HG03521 (cell line): ENCODE data around the gene HSPG2.

Experiments used
- ATAC-seq: cut with Tn5 transposase; IDR thresholded peaks from one replicate; pipeline ENCODE4 v1.9.1; 2021; ENCODE audit warnings: mild to moderate bottlenecking, moderate library complexity; ENCODE audit not compliant: unreplicated experiment

Gene HSPG2

DNA sequence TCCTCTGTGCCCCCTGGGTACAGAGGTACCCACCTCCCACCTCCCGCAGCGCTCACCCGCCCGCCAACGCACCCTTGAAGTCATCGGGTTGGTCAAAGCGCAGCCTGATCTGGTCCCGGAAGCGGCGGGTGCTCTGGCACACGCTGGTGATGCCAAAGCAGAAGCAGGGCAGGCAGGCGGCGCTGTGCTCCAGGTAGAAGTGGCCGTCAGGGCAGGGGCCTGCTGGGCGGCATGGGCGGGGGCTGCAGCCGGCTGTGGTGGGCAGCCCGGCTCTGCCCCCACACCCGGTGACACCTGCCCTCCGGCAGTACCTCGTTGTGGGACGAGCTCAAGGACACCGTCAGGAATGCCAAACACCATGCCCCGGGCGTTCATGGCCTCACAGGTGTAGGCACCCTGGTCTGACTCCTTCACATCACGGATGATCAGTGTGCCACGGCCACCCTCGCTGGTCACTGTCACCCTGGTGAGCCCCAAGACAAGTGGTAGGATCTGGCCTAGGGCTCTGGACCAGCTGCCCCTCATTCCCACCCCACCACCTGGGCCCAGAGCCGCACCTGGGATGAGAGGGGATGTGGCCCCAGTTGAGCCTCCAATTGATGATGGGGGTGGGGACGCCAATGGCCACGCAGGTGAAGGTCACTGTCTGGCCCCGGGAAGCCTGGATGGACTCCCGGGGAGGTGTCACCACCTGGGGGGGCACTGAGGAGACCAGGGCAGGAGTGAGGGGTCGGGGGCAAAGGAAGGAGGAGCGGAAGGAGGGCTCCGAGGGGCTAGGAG, 52.5 kb downstream of the HSPG2 start:
- ATAC-seq = no peak

GRCh38 chr1:21882721-21883415, 54.2 kb downstream of the HSPG2 start:
- no peak for ATAC-seq

DNA sequence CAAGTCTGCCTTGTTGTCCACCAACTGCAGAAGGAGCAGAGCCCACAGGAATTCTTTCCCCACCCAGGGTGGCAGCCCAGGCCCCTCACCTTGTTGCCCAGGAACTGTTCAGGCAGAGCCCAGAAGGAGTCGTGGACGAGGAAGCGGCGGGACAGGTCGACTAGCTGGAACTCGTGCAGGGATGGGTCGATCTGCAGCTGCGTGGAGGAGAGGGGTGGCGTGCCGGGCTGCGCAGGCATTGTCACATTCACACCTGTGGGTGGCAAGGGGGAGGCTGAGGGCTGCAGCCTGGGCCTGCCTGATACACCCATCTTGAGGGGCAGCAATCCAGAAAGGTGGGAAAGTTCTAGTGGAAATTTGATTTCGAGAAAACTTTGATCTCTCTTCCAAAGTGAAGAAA, 55.9 kb downstream of the HSPG2 start:
- no peak for ATAC-seq

DNA sequence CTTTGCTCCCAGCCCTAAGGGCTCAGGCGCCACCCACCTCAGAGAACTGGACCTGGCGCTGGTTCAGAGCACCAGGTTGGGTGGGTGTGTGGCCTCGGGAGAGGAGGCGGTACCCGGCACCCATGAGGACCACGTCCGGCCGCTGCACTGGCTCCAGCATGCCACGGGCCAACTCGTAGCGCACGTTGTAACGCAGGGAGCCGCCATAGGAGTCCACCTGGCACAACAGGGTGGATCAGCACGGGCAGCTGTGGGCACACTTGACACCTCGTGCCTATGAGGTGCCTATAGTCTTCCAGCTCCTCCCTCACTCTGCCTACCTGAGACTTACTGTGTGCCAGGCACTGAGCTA, 56.5 kb downstream of the HSPG2 start:
- ATAC-seq = no peak

DNA sequence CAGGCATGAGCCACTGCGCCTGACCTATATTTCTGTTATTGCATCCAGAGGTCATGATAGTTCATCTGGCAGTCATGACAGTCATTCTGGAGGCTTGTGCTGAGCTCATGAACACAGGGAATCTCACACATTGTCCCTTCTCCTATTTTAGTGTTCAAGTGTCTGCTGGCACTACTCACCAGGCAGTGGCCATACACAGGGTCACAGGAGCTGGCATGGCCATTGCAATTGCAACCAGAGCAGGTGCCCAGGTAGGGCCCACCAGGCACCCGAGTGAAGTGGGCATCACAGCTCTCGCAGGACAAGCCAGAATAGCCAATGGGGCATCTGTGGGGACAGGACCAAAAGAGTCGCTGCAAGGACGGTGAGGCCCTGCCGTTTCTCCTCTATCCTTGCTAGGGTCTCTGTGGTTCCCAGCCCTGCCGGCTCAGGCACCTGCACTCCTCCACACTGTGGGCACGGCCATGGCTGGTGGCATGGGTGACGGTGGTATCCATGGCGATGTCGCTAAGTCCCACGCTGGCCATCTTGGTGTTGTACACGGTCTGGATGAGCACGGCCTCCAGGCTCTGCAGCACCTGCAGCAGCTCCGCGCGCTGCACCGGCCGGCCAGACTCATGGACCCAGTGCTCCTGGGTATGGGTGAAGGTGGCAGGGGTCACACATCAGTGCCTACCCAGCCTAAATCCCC, 57.0 kb downstream of the HSPG2 start:
- ATAC-seq = no peak

GRCh38 chr1:21878840-21879478, 58.2 kb downstream of the HSPG2 start:
- no peak for ATAC-seq

GRCh38 chr1:21878009-21878773, 58.9 kb downstream of the HSPG2 start:
- no peak for ATAC-seq

DNA sequence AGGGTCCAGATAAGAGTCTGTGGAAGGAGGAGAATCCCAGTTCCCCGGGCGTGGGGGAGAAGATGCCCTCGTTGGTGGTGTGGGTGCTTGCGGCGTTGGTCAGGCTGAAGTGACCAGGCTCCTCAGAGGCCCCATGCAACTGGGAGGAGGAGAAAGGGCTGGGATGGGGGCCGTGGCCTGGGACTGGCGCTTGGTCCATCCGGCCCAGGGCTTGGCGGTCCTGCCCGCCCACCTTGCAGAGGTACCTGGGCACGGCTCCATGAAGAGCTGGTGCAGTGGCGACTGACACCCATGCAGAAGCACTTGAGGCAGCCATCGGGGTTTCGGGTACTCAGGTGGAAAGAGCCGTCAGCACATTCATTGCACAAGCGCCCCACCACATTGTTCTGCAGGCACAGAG, 60.8 kb downstream of the HSPG2 start:
- ATAC-seq = no peak

DNA sequence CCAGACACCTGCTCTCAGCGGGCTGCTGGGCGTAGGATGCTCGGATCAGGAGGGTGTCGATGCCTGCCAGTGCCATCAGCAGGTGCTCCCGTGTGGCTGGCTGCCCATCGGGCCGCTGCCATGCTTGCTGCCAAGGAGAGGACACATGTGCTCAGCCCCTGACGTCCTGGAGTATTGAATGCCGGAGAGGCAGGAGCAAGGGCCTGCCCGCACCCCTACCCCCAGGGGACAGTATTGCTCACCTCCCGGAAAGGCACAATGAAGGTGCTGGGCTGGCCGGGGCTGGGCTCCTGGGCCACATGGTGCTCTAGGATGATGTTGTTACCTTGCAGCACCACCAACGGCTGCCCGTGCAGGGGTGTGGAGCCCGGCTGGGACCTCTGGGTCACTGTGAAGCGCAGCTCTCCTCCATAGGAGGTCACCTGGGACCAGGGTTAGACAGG, 61.5 kb downstream of the HSPG2 start:
- no peak for ATAC-seq

DNA sequence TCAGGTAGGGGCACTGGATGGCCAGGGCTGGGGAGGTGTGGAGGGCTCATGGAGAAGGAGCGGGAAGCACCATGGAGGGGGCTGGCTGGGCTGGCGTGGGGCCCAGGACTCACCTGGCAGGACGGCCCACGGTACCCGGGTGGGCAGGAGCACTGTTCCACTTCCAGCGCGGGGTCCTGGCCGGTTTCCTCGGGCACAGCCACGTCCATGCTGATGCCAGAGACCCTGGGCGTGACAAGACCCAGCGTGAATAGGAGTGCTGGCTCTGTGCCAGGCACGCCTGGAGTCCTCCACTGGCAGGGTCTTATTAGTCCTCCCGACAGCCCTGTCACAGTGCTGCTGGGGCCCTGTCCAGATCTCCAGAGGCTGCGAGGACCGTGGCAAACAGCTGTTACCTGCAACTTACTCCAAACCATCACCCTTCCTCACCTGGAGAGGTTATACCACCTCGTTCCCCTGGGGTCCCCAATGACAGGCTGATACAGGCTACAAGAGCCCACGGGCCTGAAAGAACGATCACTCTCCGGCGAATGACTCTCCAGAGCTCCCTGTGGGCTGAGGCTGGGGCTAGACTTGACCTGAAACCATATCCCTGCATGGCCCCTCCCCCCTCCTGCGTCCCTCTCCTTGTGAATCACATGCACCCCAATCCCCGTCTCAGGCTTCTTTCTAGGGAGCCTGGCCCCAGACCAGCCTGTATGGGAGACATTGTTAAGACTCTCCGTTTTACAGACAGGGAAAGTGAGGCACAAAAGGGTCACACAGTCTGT, 62.1 kb downstream of the HSPG2 start:
- no peak for ATAC-seq

DNA sequence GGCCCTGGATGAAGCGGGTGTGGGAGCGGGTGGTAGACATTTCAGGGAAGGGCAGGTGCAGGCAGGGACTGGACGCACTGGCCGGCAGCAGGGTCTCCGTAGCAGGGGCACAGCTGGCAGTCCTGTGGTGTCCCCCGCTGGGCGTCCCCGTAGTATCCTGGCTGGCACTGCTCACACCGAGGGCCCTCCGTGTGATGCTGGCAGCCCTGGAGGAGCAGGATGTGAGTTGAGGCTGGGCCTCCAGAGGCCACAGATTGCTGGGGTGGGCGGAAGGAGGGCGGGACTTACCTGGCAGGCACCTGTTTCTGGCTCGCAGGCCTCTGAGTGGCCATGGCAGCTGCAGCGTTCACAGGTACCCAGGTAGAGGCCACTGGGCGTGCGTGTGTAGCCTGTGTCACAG, 62.8 kb downstream of the HSPG2 start:
- ATAC-seq = no peak

- ATAC-seq = no peak
These were observed 63.3 kb downstream of the HSPG2 start for GRCh38 chr1:21873761-21874160.

GRCh38 chr1:21873174-21873573, 63.9 kb downstream of the HSPG2 start:
- no peak for ATAC-seq

GRCh38 chr1:21872445-21873079, 64.5 kb downstream of the HSPG2 start:
- no peak for ATAC-seq

DNA sequence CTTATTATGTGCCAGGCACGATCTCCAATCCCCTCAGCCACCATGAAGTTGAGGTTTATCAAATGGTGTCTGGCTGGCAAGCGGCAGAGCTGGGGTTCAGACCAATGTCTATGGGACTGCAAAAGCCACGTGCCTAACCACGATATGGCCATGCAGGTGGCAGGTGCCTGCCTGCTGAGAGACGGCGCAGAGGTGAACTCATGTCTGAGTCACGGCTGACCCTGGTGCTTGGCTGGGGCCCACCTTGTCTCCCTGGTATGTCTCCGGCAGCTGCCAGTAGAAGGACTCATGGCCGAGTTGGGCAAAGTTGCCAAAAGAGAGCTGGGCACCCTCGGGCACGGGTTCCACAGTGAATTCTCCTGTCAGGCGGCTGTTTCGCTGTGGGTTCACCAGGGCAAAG, 65.2 kb downstream of the HSPG2 start:
- no peak for ATAC-seq

DNA sequence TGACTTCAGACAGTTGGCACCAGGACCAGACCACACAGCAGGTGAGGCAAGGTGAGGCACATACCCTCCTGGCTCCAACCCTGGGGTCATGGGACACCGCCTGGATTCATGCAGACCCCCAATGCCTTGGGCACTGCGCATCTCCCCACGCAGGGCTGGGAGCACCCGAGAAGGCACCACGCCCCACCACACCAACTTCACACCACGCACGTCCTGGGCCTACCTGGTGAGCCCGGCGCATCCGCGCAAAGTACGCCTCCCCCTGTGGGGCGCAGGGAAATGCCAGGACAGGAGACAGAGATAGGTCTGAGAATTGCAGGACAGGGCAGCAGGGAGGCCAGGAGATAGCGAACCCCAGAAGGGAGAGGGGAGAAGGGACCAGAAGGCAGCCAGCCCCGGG, 66.5 kb downstream of the HSPG2 start:
- ATAC-seq = no peak

GRCh38 chr1:21869620-21870121, 67.4 kb downstream of the HSPG2 start:
- no peak for ATAC-seq

- ATAC-seq = no peak
These were observed 68.1 kb downstream of the HSPG2 start for GRCh38 chr1:21868941-21869454.

DNA sequence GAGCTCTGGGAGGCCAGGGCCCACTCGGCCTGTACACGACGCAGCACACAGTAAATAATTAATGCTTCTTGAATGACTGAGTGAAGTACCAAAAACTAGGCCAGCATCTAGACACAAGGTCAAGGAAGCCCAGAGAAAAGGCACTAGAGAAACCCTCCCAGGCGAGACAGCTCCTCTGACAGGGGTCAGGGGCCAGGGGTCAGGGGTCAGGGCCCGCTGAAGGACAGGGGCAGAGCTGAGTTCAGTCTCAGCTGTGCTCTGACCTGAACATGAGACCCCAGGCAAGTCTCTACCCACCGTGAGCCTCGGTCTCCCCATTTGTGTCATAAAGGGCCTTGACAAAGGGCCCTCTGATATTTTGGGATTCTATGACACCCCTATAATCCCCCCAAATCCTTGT, 68.6 kb downstream of the HSPG2 start:
- ATAC-seq = no peak
